ENCODE data around the gene KRTAP12-1. TPM values are rescaled to one million over a fixed set of nuclear protein-coding genes. Genes with fewer than 3 reads are reported as not detected.

The KRTAP12-1 gene
- total and polyA plus RNA-seq, 2 of the 8 experiments (the other 6 are each of a cell fraction or from before 2014, with no cell fraction given): 0.50 to 0.73 TPM

DNA sequence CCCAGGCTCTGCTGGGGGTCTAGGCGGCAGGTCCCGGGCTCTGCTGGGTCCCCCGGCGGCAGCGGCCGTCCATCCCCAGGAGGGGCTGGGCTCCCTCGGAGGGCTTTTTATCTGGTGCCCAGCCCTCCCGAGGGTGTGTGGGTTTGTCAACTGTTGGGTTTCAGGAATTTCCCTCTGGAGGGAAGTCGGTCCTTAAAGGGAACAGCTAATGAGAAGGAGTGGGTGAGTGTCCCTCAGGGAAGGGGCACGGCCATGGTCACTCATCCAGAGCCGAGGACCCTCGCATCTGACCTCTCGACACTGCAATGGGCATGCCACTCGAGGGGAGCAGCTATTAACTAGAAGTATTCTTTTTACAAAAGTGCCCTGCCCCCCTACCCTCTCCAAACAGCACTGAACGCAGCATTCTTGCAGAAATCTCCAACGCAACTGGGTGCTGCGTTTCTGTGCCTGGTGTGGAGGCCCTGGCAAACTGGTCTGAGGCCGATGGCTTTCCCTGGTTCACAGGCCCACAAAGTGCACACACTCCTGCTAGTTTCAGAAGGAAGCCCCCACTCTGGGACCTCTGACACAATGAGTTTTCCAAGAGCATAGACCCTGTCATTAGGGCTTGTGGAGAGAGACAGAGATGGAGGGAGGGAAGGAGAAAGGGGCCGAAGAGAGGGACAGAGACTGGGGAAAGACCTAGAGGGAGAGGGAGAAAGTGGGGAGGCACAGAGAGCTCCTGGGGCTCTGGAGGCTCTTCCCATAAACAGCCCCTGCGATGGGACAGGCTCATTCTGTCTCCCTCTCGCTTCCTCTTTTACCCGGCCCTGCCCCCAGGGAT is 30.5 kb upstream of the KRTAP12-1 start:
- no peaks in the 10 kb centered on the region for H3K9me3 ChIP-seq (ENCODE audit: insufficient read depth in 2 of 2, low read depth in 1 of 2, low read length in 1 of 2)
- H3K79me1 ChIP-seq (ENCODE audit: low read depth, low read length): no peaks in the 10 kb centered on the region
- H3K36me3 ChIP-seq (ENCODE audit: control insufficient read depth in 2 of 4, insufficient read depth in 4 of 4, low read length in 3 of 4): no peaks in the 10 kb centered on the region
- H3K27me3 ChIP-seq (replicated peaks in 1 of 4; ENCODE audit: control insufficient read depth in 3 of 4, extremely low read depth in 1 of 4, insufficient read depth in 3 of 4, low read length in 3 of 4): peaks cover 24 to 67% (median 57%) of the 10 kb centered on the region in 4 experiments
- 0 out of 2 replicates have a peak overlapping the region, but pooled peaks have one; percentile 61 for H2BK20ac ChIP-seq (ENCODE audit: low read length)
- H2BK120ac ChIP-seq (replicated peaks; ENCODE audit: low read depth, low read length): peak overlapping the region; percentile 5
- peak overlapping the region; percentile 20 to 58 (median 30); a peak in 6 of 8 replicates for H3K4me3 ChIP-seq (ENCODE audit: extremely low read depth in 1 of 4, insufficient read depth in 2 of 4, low read depth in 3 of 4, low read length in 4 of 4)
- no peak overlapping the region for H3K27ac ChIP-seq (ENCODE audit: low read depth, low read length)
- H2AFZ ChIP-seq (ENCODE audit: low read length): no peak overlapping the region
- H4K8ac ChIP-seq (ENCODE audit: extremely low read depth, insufficient read depth, low read length): no peak overlapping the region
- no peak overlapping the region for H3K23ac ChIP-seq (ENCODE audit: insufficient read length)
- peak overlapping the region; percentile 66; the same call in 1 of the 2 replicates for H3K18ac ChIP-seq (ENCODE audit: extremely low read depth, low read length)
- no peaks in the 10 kb centered on the region for H4K20me1 ChIP-seq (replicated peaks in 1 of 2; ENCODE audit: control insufficient read depth in 1 of 2, insufficient read depth in 2 of 2, low read length in 2 of 2)
- H3K23me2 ChIP-seq (ENCODE audit: low read depth, low read length): peaks cover 33% of the 10 kb centered on the region
- CTCF ChIA-PET (ENCODE audit: partially characterized antibody): interaction anchor here (0.5 to 2.5 kb wide), 9 partner anchors 10 to 436 kb away, joined by 3 to 14 read pairs (median 4); no protein-coding TSS in a partner anchor
- H2AK5ac ChIP-seq (ENCODE audit: low read depth, low read length): no peak overlapping the region
- POLR2A ChIA-PET (ENCODE audit: partially characterized antibody): interaction anchor here (0.8 to 1.2 kb wide), 5 partner anchors 16 to 192 kb away, joined by 3 read pairs; partner anchors contain the start of gene KRTAP10-12
- H3K79me2 ChIP-seq (ENCODE audit: control insufficient read depth in 1 of 2, insufficient read depth in 2 of 2, low read length in 2 of 2): no peaks in the 10 kb centered on the region
- H2BK5ac ChIP-seq (ENCODE audit: low read depth, low read length): peak overlapping the region; percentile 85; the same call in 1 of the 2 replicates
- FAIRE-seq (no peak), DNase-seq (ENCODE audit: low read depth in 1 of 2, low spot score in 2 of 2) (peak in 1 of 2 experiments; percentile 59)
- H2BK12ac ChIP-seq (ENCODE audit: low read depth, low read length): peak overlapping the region; percentile 68; the same call in 1 of the 2 replicates
- H4K5ac ChIP-seq (ENCODE audit: insufficient read length, low read depth, low read length): no peak overlapping the region
- H3K56ac ChIP-seq (replicated peaks; ENCODE audit: insufficient read length, low read depth, low read length): no peak overlapping the region
- H4K91ac ChIP-seq (replicated peaks; ENCODE audit: insufficient read length, low read length): peak overlapping the region; percentile 90
- peaks cover 0 to 50% (median 38%) of the 10 kb centered on the region in 4 experiments; a peak in 6 of 7 replicates for H3K4me1 ChIP-seq (replicated peaks in 1 of 4; ENCODE audit: control insufficient read depth in 3 of 4, insufficient read depth in 4 of 4, low read length in 3 of 4)
- H2BK15ac ChIP-seq (ENCODE audit: low read length): no peak overlapping the region
- no peak overlapping the region for H3K4ac ChIP-seq (replicated peaks; ENCODE audit: insufficient read length, low read depth, low read length)
- WGBS, 2 experiments (ENCODE audit: extremely low coverage in 1 of 2, insufficient coverage in 1 of 2, insufficient read length in 1 of 2, insufficient replicate concordance in 2 of 2, low coverage in 1 of 2, low lambda C conversion rate in 2 of 2, missing lambda C conversion rate in 1 of 2): 15% methylated on average over 14 of the region's 22 CpGs; no CpG with 5 or more reads in 1 of the 2 experiments
- H3K14ac ChIP-seq (ENCODE audit: insufficient read length): no peak overlapping the region
- peak overlapping the region; percentile 91 to 93 for H3K4me2 ChIP-seq (ENCODE audit: insufficient read depth in 1 of 2, low read depth in 2 of 2, low read length in 2 of 2)
- no peak overlapping the region for H3K9ac ChIP-seq (replicated peaks in 1 of 4; ENCODE audit: extremely low read depth in 1 of 4, low read depth in 3 of 4, low read length in 3 of 4)
- TF ChIP-seq EZH2 (IDR thresholded peaks at IDR 0.05; ENCODE audit: low read depth, low read length, severe bottlenecking) (no peak), CTBP2 (IDR thresholded peaks at IDR 0.05; ENCODE audit: borderline replicate concordance, insufficient read depth, insufficient read length, low read length) (peak; percentile 94), RAD21 (IDR thresholded peaks at IDR 0.05 in 1 of 2, conservative IDR thresholded peaks at IDR 0.05 in 1 of 2; ENCODE audit: low read depth in 2 of 2, low read length in 2 of 2) (peak; percentile 1 to 4; a peak in 1 of 4 replicates), EP300 (IDR thresholded peaks at IDR 0.05; ENCODE audit: borderline replicate concordance in 1 of 2, low read depth in 2 of 2, low read length in 2 of 2) (no peak), KDM1A (IDR thresholded peaks at IDR 0.05; ENCODE audit: borderline replicate concordance, low read length) (no peak), SRF (IDR thresholded peaks at IDR 0.05; ENCODE audit: low read depth, low read length) (no peak), MAFK (IDR thresholded peaks at IDR 0.05; ENCODE audit: low read depth, low read length) (no peak), EGR1 (IDR thresholded peaks at IDR 0.05; ENCODE audit: borderline replicate concordance, low read depth, low read length) (0 out of 2 replicates have a peak, but pooled peaks have one; percentile 54), SAP30 (IDR thresholded peaks at IDR 0.05; ENCODE audit: insufficient read depth, insufficient replicate concordance, low read length) (no peak)

Measured in H1 (cell line).